Endothelial cell of umbilical vein (primary cell): ENCODE measurements around the gene UBE2M. TPM values are rescaled to one million over a fixed set of nuclear protein-coding genes. Genes with fewer than 3 reads are reported as not detected.

Experiments used
- BruUV-seq: library from RNA; stranded (reverse); fragments of 400-500 nt; replicated peaks from 2 replicates; lab custom pipeline; 2021; lab: Mats Ljungman, UMichigan
- CTCF ChIA-PET: fragments of 300-600, 350-600 bp; sonication (Branson Sonifier 250); formaldehyde crosslinking; loops from one replicate; lab custom pipeline; 2021; ENCODE audit warnings: antibody characterized with exemption, inconsistent platforms; lab: Charles Lee
- POLR2A ChIA-PET: fragments of 300-600, 350-600 bp; sonication (Branson Sonifier 250); formaldehyde crosslinking; loops from one replicate; lab custom pipeline; 2021; ENCODE audit warnings: antibody characterized with exemption, inconsistent platforms; lab: Charles Lee
- DNase-seq: peaks from one replicate; pipeline ENCODE4 v3.0.0-alpha.2; 2011; ENCODE audit warnings: low read depth, low spot score
- FAIRE-seq: peaks from 2 replicates; lab custom pipeline; 2011; peaks lifted over from hg19 to GRCh38; lab: Jason Lieb, UNC
- H2AFZ ChIP-seq: 2 replicates; pipeline ENCODE4 v1.6.0; 2012; ENCODE audit warnings: low read depth, low read length, control low read depth, inconsistent platforms
- H3K27ac ChIP-seq: 2 replicates; pipeline ENCODE4 v1.5.1; 2011; ENCODE audit warnings: low read depth, mild to moderate bottlenecking, control low read depth, low read length, moderate library complexity; ENCODE audit not compliant: insufficient read depth
- H3K27me3 ChIP-seq, 2 experiments: 2 replicates each; pipeline versions ENCODE4 v1.6.0 to v1.6.1; 2011; ENCODE audit warnings: low read length in 2 of 2, mixed read lengths in 1 of 2; ENCODE audit not compliant: control insufficient read depth in 2 of 2, insufficient read depth in 2 of 2
- H3K36me3 ChIP-seq, 2 experiments: 2 replicates in 1 of 2; 3 replicates in 1 of 2; pipeline ENCODE4 v1.5.1; 2011; ENCODE audit warnings: low read length in 2 of 2, mild to moderate bottlenecking in 1 of 2, moderate library complexity in 1 of 2; ENCODE audit not compliant: control insufficient read depth in 2 of 2, insufficient read depth in 2 of 2; ENCODE audit errors: extremely low read depth in 1 of 2
- H3K4me1 ChIP-seq: 3 replicates; pipeline ENCODE4 v1.5.1; 2011; ENCODE audit warnings: mild to moderate bottlenecking, low read length; ENCODE audit not compliant: control insufficient read depth, insufficient read depth; ENCODE audit errors: extremely low read depth
- H3K4me2 ChIP-seq: 2 replicates; pipeline ENCODE4 v1.6.1; 2011; ENCODE audit warnings: low read length, control low read depth, mixed read lengths; ENCODE audit not compliant: insufficient read depth
- H3K4me3 ChIP-seq, 3 experiments: fragments of 200-600 bp in 1 of 3; sonication (generic), shearing (Covaris generic) in 1 of 3; replicated peaks in 1 of 3; 2 replicates each; pipeline ENCODE4 v1.5.1; 2011 to 2016; ENCODE audit warnings: control low read depth in 3 of 3, low read length in 3 of 3, mild to moderate bottlenecking in 2 of 3, inconsistent platforms in 1 of 3, low read depth in 1 of 3, moderate library complexity in 1 of 3; ENCODE audit not compliant: insufficient read depth in 1 of 3
- H3K79me2 ChIP-seq: 2 replicates; pipeline ENCODE4 v1.6.0; 2012; ENCODE audit warnings: low read length, inconsistent platforms; ENCODE audit not compliant: control insufficient read depth, insufficient read depth
- H3K9ac ChIP-seq: replicated peaks from 2 replicates; pipeline ENCODE3; 2011; ENCODE audit warnings: low read length, control low read depth; ENCODE audit not compliant: insufficient read depth; ENCODE audit errors: extremely low read depth
- H3K9me1 ChIP-seq: replicated peaks from 3 replicates; pipeline ENCODE4 v1.6.0; 2011; ENCODE audit warnings: mild to moderate bottlenecking, low read length; ENCODE audit not compliant: control insufficient read depth, insufficient read depth; ENCODE audit errors: extremely low read depth
- H3K9me3 ChIP-seq: replicated peaks from 2 replicates; pipeline ENCODE4 v1.5.1; 2012; ENCODE audit warnings: low read length, inconsistent platforms; ENCODE audit not compliant: control insufficient read depth, insufficient read depth
- H4K20me1 ChIP-seq: replicated peaks from 2 replicates; pipeline ENCODE3; 2011; ENCODE audit warnings: mild to moderate bottlenecking, low read length; ENCODE audit not compliant: control insufficient read depth, insufficient read depth; ENCODE audit errors: extremely low read depth
- EZH2 ChIP-seq: IDR thresholded peaks from 2 replicates; pipeline ENCODE4 v1.6.1; 2012; ENCODE audit warnings: borderline replicate concordance, low read depth, mild to moderate bottlenecking, moderate library complexity, low read length, inconsistent platforms; ENCODE audit not compliant: severe bottlenecking
- GATA2 ChIP-seq: IDR thresholded peaks from 2 replicates; pipeline ENCODE4 v1.7.0; 2011; ENCODE audit warnings: low read depth, mild to moderate bottlenecking, moderate library complexity, mixed read lengths, low read length; ENCODE audit not compliant: insufficient read length, insufficient read depth
- JUN ChIP-seq: IDR thresholded peaks from 2 replicates; pipeline ENCODE4 v1.6.1; 2011; ENCODE audit warnings: borderline replicate concordance, low read depth; ENCODE audit not compliant: insufficient read length, insufficient read depth
- POLR2A ChIP-seq: IDR thresholded peaks from 2 replicates; pipeline ENCODE4 v1.6.1; 2012; ENCODE audit warnings: low read depth, mild to moderate bottlenecking, control low read depth, low read length
- POLR2AphosphoS5 ChIP-seq: IDR thresholded peaks from 2 replicates; pipeline ENCODE4 v1.6.1; 2012; ENCODE audit warnings: low read depth, mild to moderate bottlenecking, control low read depth, low read length, moderate library complexity; ENCODE audit not compliant: insufficient read depth
- dilution Hi-C: fragments of 300-500 bp; cut with MboI; formaldehyde crosslinking; loops from one replicate; pipeline ENCODE4 v1.15.0; 2019; ENCODE audit warnings: low sequenced_read_pairs; ENCODE audit not compliant: extremely low pct_ligation_motif_present
- intact Hi-C: fragments of 100-400 bp; cut with micrococcal nuclease; formaldehyde crosslinking; loops from one replicate; pipeline ENCODE4 v1.10.0; 2022
- polyA plus RNA-seq, 4 experiments: library from polyadenylated mRNA; depleted of rRNA in 3 of 4; stranded (reverse) in 3 of 4; unstranded in 1 of 4; fragments of >200 nt; gene quantifications; 2 replicates each; pipeline versions ENCODE4 v1.2.1 to v1.2.3, GENCODE V29; 2011 to 2012; ENCODE audit warnings: missing spikeins in 1 of 4
- total RNA-seq: library from RNA; stranded (reverse); gene quantifications from 2 replicates; pipeline ENCODE4 v1.2.3, GENCODE V29; 2021

The UBE2M gene
- total and polyA plus RNA-seq, 2 donors (not counting 3 experiments of a cell fraction or from before 2014, with no cell fraction given) = 87.8 to 102 TPM

GRCh38 chr19:58563034-58563573, 4.7 kb upstream of the UBE2M start:
- CTCF ChIA-PET = interaction anchor here (1.0 to 2.2 kb wide), 2 partner anchors 18 to 43 kb away, joined by 3 to 13 read pairs; partner anchors contain the start of gene ZBTB45
- Histone ChIP-seq H3K4me2 (peak overlapping the region; percentile 43), H4K20me1 (no peaks in the 10 kb centered on the region), H3K27me3 (peaks cover 11 to 22% of the 10 kb centered on the region in 2 experiments), H3K4me1 (peaks cover 24% of the 10 kb centered on the region), H3K36me3 (peaks cover 0 to 1% of the 10 kb centered on the region in 2 experiments), H3K4me3 (peak overlapping the region in 1 of 3 experiments; percentile 17), H3K9me3 (no peaks in the 10 kb centered on the region), H3K79me2 (peaks cover under 1% of the 10 kb centered on the region), H2AFZ (no peak overlapping the region), H3K9me1 (no peaks in the 10 kb centered on the region), H3K9ac (no peak overlapping the region), H3K27ac (no peak overlapping the region)
- no peak for TF ChIP-seq POLR2A
- TF ChIP-seq GATA2 = no peak
- TF ChIP-seq EZH2 = peak; percentile 60
- dilution Hi-C loops = no loop called here
- POLR2A ChIA-PET = interaction anchor here (1.4 kb wide), 1 partner anchor 13 kb away, joined by 3 read pairs; no protein-coding TSS in a partner anchor
- FAIRE-seq (no peak), DNase-seq (no peak)
- intact Hi-C loops = no loop called here
- BruUV-seq = no TSS peak

GRCh38 chr19:58562122-58563033, 4.0 kb upstream of the UBE2M start:
- peaks cover 11 to 22% of the 10 kb centered on the region in 2 experiments for H3K27me3 ChIP-seq
- no TSS peak for BruUV-seq
- H3K9ac ChIP-seq = no peak overlapping the region
- intact Hi-C loops = no loop called here
- DNase-seq (peak; percentile 37), FAIRE-seq (no peak)
- no peaks in the 10 kb centered on the region for H3K9me1 ChIP-seq
- no peaks in the 10 kb centered on the region for H3K36me3 ChIP-seq
- H3K9me3 ChIP-seq = no peaks in the 10 kb centered on the region
- TF ChIP-seq POLR2AphosphoS5 (peak; percentile 39), JUN (no peak), POLR2A (peak; percentile 30), EZH2 (peak; percentile 67)
- H4K20me1 ChIP-seq = no peaks in the 10 kb centered on the region
- dilution Hi-C loops = no loop called here
- POLR2A ChIA-PET = interaction anchor here (1.1 to 1.4 kb wide), 2 partner anchors 14 to 18 kb away, joined by 3 read pairs; partner anchors contain the start of gene TRIM28
- H3K79me2 ChIP-seq = peaks cover 8% of the 10 kb centered on the region
- H3K4me3 ChIP-seq = peak overlapping the region in 2 of 3 experiments; percentile 6 to 17
- peak overlapping the region; percentile 43 for H3K4me2 ChIP-seq
- H3K27ac ChIP-seq = no peak overlapping the region
- H3K4me1 ChIP-seq = peaks cover 24% of the 10 kb centered on the region
- H2AFZ ChIP-seq = no peak overlapping the region
- CTCF ChIA-PET = interaction anchor here (1.0 to 2.2 kb wide), 3 partner anchors 19 to 48 kb away, joined by 3 to 13 read pairs (median 7); partner anchors contain the start of gene ZBTB45
